Stimulated activated CD4-positive, alpha-beta T cell treated with anti-CD3 and anti-CD28 coated beads, Interleukin-15, amount 100 ng/mL, for 24 hours (primary cell): ENCODE data around the gene RGR.
"Not testable (repeated sequence)": the region's sequence is repeated elsewhere in the genome, so short reads cannot be mapped to it uniquely, and the experiment has no call there.

Source experiments
- DNase-seq: peaks from one replicate; pipeline ENCODE4 v3.0.0-alpha.2; 2020

The RGR gene

GRCh38 chr10:84261236-84261915, 16.5 kb downstream of the RGR start:
- DNase-seq, result no peak

- no peak for DNase-seq
Measured at GRCh38 chr10:84262190-84262956, 17.5 kb downstream of the RGR start.

- no peak for DNase-seq
Measured at GRCh38 chr10:84263716-84264115, 18.9 kb downstream of the RGR start.

GRCh38 chr10:84264611-84265141, 19.8 kb downstream of the RGR start:
- DNase-seq, result peak; percentile 80

DNA sequence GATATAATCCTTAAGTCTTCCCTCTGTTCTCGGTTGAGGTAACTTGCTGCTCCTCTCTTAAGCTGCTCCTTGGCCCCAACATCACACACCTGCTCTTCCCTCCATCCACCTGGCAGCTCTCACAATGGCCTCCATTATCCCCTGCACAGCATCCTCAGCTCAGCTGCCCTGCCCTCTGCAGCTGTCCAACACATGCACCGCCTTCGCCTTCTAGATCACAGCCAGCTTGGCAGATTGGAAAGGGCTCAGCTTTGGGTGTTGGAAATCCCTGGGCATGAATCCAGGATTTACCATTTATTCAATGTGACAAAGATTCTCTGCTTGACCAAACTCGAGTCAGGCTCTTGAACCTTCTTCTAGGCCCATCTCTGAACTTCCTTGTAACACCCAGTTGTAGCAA, 20.6 kb downstream of the RGR start:
- DNase-seq, result no peak

GRCh38 chr10:84267503-84268126, 22.8 kb downstream of the RGR start:
- DNase-seq, result peak; percentile 88

- no peak for DNase-seq
Measured at GRCh38 chr10:84269162-84269561, 24.3 kb downstream of the RGR start.

- no peak for DNase-seq
Measured at GRCh38 chr10:84269773-84270172, 24.9 kb downstream of the RGR start.

- no peak for DNase-seq
Measured at GRCh38 chr10:84270708-84271107, 25.9 kb downstream of the RGR start.

DNA sequence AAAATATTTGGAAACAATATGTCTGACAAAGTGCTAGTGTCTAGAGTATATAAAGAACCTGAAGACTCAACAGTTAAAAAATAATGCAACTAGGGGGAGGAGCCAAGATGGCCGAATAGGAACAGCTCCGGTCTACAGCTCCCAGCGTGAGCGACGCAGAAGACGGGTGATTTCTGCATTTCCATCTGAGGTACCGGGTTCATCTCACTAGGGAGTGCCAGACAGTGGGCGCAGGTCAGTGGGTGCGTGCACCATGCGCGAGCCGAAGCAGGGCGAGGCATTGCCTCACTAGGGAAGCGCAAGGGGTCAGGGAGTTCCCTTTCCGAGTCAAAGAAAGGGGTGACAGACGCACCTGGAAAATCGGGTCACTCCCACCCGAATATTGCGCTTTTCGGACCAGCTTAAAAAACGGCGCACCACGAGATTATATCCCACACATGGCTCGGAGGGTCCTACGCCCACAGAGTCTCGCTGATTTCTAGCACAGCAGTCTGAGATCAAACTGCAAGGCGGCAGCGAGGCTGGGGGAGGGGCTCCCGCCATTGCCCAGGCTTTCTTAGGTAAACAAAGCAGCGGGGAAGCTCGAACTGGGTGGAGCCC, 35.1 kb downstream of the RGR start:
- DNase-seq, result not testable (repeated sequence)

- DNase-seq, result no peak
Measured at GRCh38 chr10:84286695-84287094, 41.8 kb downstream of the RGR start.

GRCh38 chr10:84288151-84288550, 43.3 kb downstream of the RGR start:
- no peak for DNase-seq

- DNase-seq, result no peak
Measured at GRCh38 chr10:84289521-84290200, 44.8 kb downstream of the RGR start.

- no peak for DNase-seq
Measured at GRCh38 chr10:84290235-84290634, 45.4 kb downstream of the RGR start.

GRCh38 chr10:84291384-84291783, 46.5 kb downstream of the RGR start:
- no peak for DNase-seq

GRCh38 chr10:84292502-84292901, 47.6 kb downstream of the RGR start:
- DNase-seq, result no peak

GRCh38 chr10:84293171-84293570, 48.3 kb downstream of the RGR start:
- no peak for DNase-seq

DNA sequence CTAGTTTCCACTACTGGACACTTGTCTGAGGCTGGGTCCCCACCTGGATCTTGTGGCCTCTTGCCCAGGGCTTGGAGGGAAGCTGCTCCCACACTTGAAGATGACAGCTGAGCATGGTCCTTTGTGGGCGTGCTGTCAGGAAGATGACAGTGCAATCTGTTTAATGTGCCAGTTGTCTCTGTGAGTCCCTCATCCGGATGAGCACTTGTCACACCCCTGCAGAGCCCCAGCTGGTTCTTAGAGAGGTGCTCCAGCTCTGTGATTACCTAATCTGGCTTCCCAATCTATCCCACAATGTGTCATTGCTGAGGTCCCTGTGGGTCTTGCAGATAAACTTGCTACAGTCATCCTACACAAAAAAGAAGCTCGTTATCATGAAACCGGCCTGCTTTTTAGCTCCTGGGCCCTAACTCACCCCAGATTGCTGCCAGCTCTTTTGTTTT, 48.7 kb downstream of the RGR start:
- DNase-seq, result peak; percentile 52

DNA sequence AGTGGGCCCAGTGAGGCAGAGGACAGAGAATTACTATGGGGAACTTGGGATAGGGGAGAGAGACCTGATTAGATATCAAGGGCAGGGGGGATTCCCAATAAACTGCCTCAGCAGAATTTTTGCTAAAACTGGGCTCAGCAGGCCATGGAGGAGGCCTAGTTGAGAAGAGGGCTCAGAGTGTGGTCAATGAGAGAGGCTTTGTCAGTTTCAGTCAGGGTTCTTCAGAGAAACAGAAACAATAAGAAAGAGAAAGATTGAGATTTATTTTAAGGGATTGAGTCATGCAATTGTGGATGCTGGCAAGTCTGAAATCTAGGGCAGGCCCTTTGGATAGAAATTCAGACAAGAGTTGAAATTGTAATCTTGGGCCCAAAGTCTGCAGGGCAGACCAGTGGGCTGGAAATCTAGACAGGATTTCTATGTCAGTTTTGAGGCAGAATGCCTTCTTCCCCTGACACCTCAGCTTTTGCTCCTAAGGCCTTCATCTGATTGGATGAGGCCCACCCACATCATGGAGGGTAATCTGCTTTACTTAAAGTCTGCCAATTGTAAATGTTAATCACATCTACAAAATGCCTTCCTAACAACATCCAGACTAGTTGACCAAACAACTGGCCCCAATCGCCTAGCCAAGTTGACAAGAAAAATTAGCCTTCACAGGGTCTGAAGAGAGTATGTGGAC, 50.1 kb downstream of the RGR start:
- no peak for DNase-seq

GRCh38 chr10:84296091-84296981, 51.5 kb downstream of the RGR start:
- no peak for DNase-seq

GRCh38 chr10:84298057-84298456, 53.2 kb downstream of the RGR start:
- DNase-seq, result no peak
